CD4-positive, CD25-positive, alpha-beta regulatory T cell (primary cell): ENCODE results near the gene MYOF. TPM values are rescaled to one million over a fixed set of nuclear protein-coding genes. Genes with fewer than 3 reads are reported as not detected.

Source experiments
- ATAC-seq, 2 donors: fragments of 150-1000 bp; cut with Tn5 transposase; one replicate each; pipeline ENCODE4 v1.10.0; 2021; ENCODE audit warnings: low read depth in 2 of 2, moderate number of reproducible peaks in 2 of 2, moderate library complexity in 1 of 2
- DNase-seq, 3 donors: peaks; one replicate each; pipeline versions ENCODE4 v3.0.0 to v3.0.0-alpha.2; 2012 to 2022; ENCODE audit warnings: mixed read lengths in 1 of 3
- H3K27ac ChIP-seq: one replicate; pipeline ENCODE4 v1.7.0; 2013; ENCODE audit warnings: mild to moderate bottlenecking, low read length; ENCODE audit not compliant: insufficient read depth, poor library complexity, severe bottlenecking
- H3K27me3 ChIP-seq: one replicate; pipeline ENCODE4 v1.7.0; 2013; ENCODE audit warnings: low read length; ENCODE audit not compliant: control insufficient read depth, insufficient read depth
- H3K36me3 ChIP-seq: one replicate; pipeline ENCODE4 v1.7.0; 2013; ENCODE audit warnings: mild to moderate bottlenecking, low read length, moderate library complexity; ENCODE audit not compliant: control insufficient read depth, insufficient read depth
- H3K4me1 ChIP-seq: 2 replicates; pipeline ENCODE4 v1.7.0; 2013; ENCODE audit warnings: mild to moderate bottlenecking, low read length; ENCODE audit not compliant: insufficient read depth, control insufficient read depth, poor library complexity, severe bottlenecking
- H3K4me3 ChIP-seq: one replicate; pipeline ENCODE4 v1.7.0; 2013; ENCODE audit warnings: low read depth, mild to moderate bottlenecking, low read length, moderate library complexity
- H3K9me3 ChIP-seq, 2 experiments: 1 replicate in 1 of 2; 2 replicates in 1 of 2; pipeline ENCODE4 v1.7.0; 2013; ENCODE audit warnings: low read length in 2 of 2, mild to moderate bottlenecking in 1 of 2, moderate library complexity in 1 of 2; ENCODE audit not compliant: control insufficient read depth in 2 of 2
- H3K27ac Mint-ChIP-seq, 3 donors: one replicate each; pipeline ENCODE4 v1.8.0; 2020 to 2022; ENCODE audit warnings: mild to moderate bottlenecking in 3 of 3, mixed read lengths in 3 of 3, moderate library complexity in 2 of 3
- H3K27me3 Mint-ChIP-seq: one replicate; pipeline ENCODE4 v1.8.0; 2022; ENCODE audit warnings: mild to moderate bottlenecking, mixed read lengths
- H3K36me3 Mint-ChIP-seq: one replicate; pipeline ENCODE4 v1.8.0; 2020; ENCODE audit warnings: mixed read lengths
- H3K4me1 Mint-ChIP-seq, 4 donors: one replicate each; pipeline ENCODE4 v1.8.0; 2020 to 2022; ENCODE audit warnings: mixed read lengths in 4 of 4, mild to moderate bottlenecking in 1 of 4
- H3K4me3 Mint-ChIP-seq, 4 donors: one replicate each; pipeline ENCODE4 v1.8.0; 2020 to 2022; ENCODE audit warnings: mild to moderate bottlenecking in 4 of 4, mixed read lengths in 4 of 4, moderate library complexity in 3 of 4
- H3K9me3 Mint-ChIP-seq, 7 donors: one replicate each; pipeline ENCODE4 v1.8.0; 2020 to 2022; ENCODE audit warnings: mixed read lengths in 7 of 7, mild to moderate bottlenecking in 3 of 7, moderate library complexity in 2 of 7
- polyA plus RNA-seq, 4 donors: library from polyadenylated mRNA; unstranded; fragments of 300-500 nt; fragmentation: Illumina TruSeq; gene quantifications; one replicate each; pipeline ENCODE4 v1.2.3, GENCODE V29; 2021
- total RNA-seq: library from RNA; stranded (reverse); gene quantifications from one replicate; pipeline ENCODE4 v1.2.3, GENCODE V29; 2022

MYOF gene
- total and polyA plus RNA-seq, 5 donors from 2014 or later: 0.23 to 1.0 (median 0.54) TPM

DNA sequence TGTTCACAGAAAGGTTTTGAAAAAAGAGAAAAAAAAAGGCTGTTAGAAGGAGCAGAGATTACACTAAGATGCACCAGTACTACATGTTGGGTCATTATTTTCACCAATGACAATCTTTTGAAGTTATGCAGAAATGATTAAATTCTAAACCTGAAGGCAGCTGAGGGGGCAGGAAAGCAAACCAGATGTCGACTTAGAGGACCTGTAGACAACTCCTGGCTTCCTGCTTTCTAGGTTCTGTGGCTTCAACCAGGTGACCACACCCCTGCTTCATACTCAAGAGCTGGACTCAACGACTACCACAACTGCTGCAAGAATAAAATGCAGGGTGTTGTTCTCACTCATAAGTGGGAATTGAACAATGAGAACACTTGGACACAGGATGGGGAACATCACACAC is 30.0 kb downstream of the MYOF start:
- ATAC-seq: no peak
- H3K27ac Mint-ChIP-seq: peak overlapping the region in 1 of 3 donors; percentile 31

DNA sequence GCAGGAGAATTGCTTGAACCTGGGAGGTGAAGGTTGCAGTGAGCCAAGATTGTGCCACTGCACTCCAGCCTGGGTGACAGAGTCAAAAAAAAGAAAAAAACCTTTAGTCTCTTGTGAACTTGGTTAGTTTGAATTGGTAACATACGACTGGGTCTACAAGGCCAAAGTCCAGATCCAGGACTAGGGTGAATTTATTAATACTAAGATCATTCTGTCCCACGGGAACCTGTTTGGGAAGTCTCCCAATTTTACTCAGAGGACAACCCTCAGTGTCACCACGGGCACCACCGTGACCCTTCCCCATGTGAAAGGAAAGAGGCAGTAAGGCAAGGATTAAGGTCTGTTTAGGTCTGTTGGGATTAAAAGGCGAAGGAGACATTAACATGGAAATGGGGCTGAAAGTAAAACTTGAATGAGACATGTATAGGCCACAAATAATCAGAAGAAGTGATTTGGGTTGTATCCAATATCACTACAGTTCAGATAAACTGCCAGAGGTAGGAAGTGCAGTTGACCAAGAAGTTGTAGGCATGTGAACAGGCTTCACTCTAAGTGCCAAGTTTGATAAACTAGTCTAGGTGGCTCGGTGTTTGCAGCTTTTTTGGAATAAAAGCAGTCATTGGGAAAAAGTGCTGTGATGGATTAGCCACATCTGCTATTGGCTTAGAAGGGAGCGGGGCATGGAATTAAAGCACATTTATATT is 30.7 kb downstream of the MYOF start:
- ATAC-seq: no peak

More for the DNA sequence above, 30.0 kb downstream of the MYOF start:
- H3K9me3 Mint-ChIP-seq: no peaks in the 10 kb centered on the region
- no peaks in the 10 kb centered on the region for H3K9me3 ChIP-seq
- peaks cover 5 to 27% (median 15%) of the 10 kb centered on the region in 4 donors for H3K4me1 Mint-ChIP-seq
- H3K36me3 Mint-ChIP-seq: no peaks in the 10 kb centered on the region
- H3K27me3 Mint-ChIP-seq: peaks cover 4% of the 10 kb centered on the region
- peaks cover 10% of the 10 kb centered on the region for H3K4me1 ChIP-seq
- H3K36me3 ChIP-seq: no peaks in the 10 kb centered on the region
- H3K4me3 ChIP-seq: peak overlapping the region; percentile 37
- H3K4me3 Mint-ChIP-seq: peak overlapping the region in 1 of 4 donors; percentile 23
- no peaks in the 10 kb centered on the region for H3K27me3 ChIP-seq
- no peak overlapping the region for H3K27ac ChIP-seq
- DNase-seq: peak in 1 of 3 donors; percentile 83

DNA sequence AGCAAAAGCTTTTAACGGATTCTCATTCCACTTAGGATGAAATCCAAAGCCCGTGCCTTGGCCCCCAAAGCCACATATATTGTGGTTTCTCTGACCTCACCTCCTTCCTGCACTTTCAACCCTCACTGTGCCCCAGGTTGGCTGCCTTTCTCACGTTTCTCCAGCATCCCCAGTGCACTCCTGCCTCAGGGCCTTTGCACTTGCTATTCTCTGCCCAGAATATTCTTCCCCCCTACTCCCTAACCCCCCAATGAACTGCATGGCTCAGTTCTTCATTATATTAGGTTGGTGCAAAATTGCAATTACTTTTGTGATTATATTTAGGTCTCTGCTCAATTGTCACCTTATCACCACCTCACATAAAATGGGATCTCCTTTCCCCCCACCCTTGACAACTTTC is 34.2 kb downstream of the MYOF start:
- H3K4me3 Mint-ChIP-seq: no peak overlapping the region

More for the DNA sequence above, 30.7 kb downstream of the MYOF start:
- H3K36me3 ChIP-seq: no peaks in the 10 kb centered on the region
- no peak for DNase-seq
- H3K4me1 ChIP-seq: peaks cover 10% of the 10 kb centered on the region
- Mint-ChIP-seq H3K36me3 (no peaks in the 10 kb centered on the region), H3K27me3 (peaks cover 4% of the 10 kb centered on the region), H3K4me3 (no peak overlapping the region), H3K27ac (peak overlapping the region in 1 of 3 donors; percentile 7), H3K4me1 (peaks cover 5 to 23% (median 14%) of the 10 kb centered on the region in 4 donors), H3K9me3 (no peaks in the 10 kb centered on the region)
- H3K27ac ChIP-seq: no peak overlapping the region
- no peak overlapping the region for H3K4me3 ChIP-seq
- H3K27me3 ChIP-seq: no peaks in the 10 kb centered on the region
- H3K9me3 ChIP-seq: no peaks in the 10 kb centered on the region

DNA sequence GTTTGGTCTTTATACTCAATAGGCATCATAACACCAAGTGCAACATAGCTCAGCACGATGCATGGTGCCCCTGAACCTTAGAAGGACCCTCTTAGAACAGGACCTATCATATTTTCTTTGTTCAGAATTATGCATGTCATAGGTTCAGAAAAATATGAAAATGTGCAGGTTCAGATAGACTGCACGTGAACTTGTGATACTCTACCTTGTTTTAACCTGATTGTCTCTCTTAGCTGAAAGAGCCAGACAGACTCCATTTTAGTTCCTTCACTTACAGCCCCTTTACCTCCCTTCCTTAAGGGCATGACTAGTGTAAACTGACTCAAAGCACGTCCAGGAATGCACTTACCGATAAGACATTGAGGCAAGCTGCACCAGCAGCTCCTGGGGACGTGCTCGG is 35.1 kb downstream of the MYOF start:
- Histone ChIP-seq H3K27ac (no peak overlapping the region), H3K27me3 (no peaks in the 10 kb centered on the region), H3K4me1 (peaks cover 6% of the 10 kb centered on the region), H3K9me3 (no peaks in the 10 kb centered on the region), H3K36me3 (no peaks in the 10 kb centered on the region), H3K4me3 (no peak overlapping the region)
- H3K36me3 Mint-ChIP-seq: peaks cover 3% of the 10 kb centered on the region
- no peak overlapping the region for H3K4me3 Mint-ChIP-seq
- no peaks in the 10 kb centered on the region for H3K9me3 Mint-ChIP-seq
- H3K27ac Mint-ChIP-seq: no peak overlapping the region
- ATAC-seq (no peak), DNase-seq (no peak)
- H3K4me1 Mint-ChIP-seq: peaks cover 4 to 14% (median 8%) of the 10 kb centered on the region in 4 donors
- H3K27me3 Mint-ChIP-seq: no peaks in the 10 kb centered on the region

More for the DNA sequence above, 34.2 kb downstream of the MYOF start:
- Mint-ChIP-seq H3K27me3 (no peaks in the 10 kb centered on the region), H3K9me3 (no peaks in the 10 kb centered on the region), H3K4me1 (peaks cover 5 to 23% (median 14%) of the 10 kb centered on the region in 4 donors), H3K36me3 (peaks cover 3% of the 10 kb centered on the region), H3K27ac (peak overlapping the region in 1 of 3 donors; percentile 57)
- ATAC-seq (no peak), DNase-seq (no peak)
- Histone ChIP-seq H3K4me3 (no peak overlapping the region), H3K36me3 (no peaks in the 10 kb centered on the region), H3K27ac (no peak overlapping the region), H3K9me3 (no peaks in the 10 kb centered on the region), H3K27me3 (no peaks in the 10 kb centered on the region), H3K4me1 (peaks cover 10% of the 10 kb centered on the region)

DNA sequence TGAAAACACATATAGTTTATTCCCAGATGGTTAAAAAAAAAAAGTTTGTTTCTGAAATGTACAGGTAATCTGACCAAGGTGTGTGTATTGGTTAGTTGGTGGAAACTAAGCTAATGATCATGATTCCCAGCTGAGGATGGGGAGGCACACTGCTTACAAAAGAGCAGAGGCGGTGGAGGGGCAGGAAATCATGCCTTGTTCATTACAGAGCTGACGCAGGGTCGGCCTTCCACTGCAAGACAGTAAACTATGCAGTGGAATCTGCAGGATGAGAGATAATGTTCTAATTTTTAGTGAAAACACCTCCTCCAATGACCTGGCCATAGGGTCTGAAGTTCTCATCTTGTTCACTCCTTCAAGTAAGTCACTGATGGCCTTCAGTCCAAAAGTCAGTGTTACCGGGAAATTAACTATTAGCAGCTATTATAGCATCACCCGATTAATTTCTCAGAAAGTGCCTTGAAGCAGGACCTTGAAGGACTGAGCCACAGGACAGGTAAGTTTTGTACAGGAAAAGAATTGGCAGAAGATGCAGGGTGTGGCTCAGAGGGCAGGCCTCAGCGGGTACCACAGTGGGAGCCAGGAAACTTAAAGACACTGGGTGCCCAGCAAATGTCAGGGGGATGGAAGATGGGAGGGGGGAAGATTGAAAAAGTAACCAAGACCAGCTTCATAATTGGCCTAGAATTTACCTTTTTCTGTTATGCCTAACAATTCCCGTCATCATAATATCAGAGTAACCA is 36.0 kb downstream of the MYOF start:
- Mint-ChIP-seq H3K4me1 (peaks cover 0 to 5% (median under 1%) of the 10 kb centered on the region in 4 donors), H3K27me3 (no peaks in the 10 kb centered on the region), H3K36me3 (peaks cover 3% of the 10 kb centered on the region), H3K9me3 (no peaks in the 10 kb centered on the region), H3K4me3 (no peak overlapping the region), H3K27ac (no peak overlapping the region)
- Histone ChIP-seq H3K27ac (no peak overlapping the region), H3K9me3 (no peaks in the 10 kb centered on the region), H3K4me3 (no peak overlapping the region), H3K4me1 (no peaks in the 10 kb centered on the region), H3K27me3 (no peaks in the 10 kb centered on the region), H3K36me3 (no peaks in the 10 kb centered on the region)
- DNase-seq (no peak), ATAC-seq (no peak)

DNA sequence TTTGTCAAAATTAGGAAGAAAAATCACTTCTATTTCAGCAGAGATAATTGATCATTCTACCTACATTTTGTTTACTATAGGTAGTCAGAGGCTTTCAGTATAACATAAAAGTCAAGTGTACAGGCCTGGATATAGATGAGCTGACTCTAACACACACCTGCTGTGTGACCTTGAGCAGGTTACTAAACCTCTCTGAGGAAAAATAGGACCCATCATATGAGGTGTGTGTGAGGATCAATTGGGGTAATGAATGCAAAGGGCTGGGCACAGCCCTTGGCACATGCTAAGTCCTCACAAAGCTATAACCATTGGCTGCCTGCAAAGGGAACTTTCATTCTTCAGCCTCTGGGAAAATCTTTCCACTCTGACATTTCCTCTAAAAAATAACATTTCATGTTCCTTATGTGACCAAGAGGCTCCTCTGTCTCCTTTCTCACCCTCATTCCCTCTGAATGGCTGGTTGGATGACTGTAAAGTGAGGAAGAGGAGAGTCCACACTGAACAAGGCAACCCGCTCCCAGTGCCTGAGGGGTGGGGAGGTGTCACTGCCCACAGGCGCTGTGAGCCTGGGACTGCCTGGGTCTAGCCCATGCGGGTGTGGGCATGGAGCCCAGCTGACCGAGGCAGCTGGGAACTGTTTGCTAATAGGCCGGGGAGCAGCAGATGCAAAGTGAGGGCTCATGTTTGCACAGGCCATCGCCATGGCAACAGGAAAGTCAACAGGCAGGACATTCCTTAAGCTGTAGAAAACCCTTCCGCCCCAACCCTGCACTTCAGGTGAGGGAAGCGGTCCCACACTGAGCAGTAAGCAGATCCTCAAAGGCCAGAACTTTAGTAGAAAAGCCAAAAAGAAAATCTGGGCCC is 36.8 kb downstream of the MYOF start:
- no peaks in the 10 kb centered on the region for H3K27me3 ChIP-seq
- no peak for DNase-seq
- H3K9me3 Mint-ChIP-seq: no peaks in the 10 kb centered on the region
- H3K4me1 ChIP-seq: no peaks in the 10 kb centered on the region
- peaks cover 3% of the 10 kb centered on the region for H3K36me3 Mint-ChIP-seq
- peaks cover 5% of the 10 kb centered on the region for H3K27me3 Mint-ChIP-seq
- ATAC-seq: no peak
- peaks cover 0 to 2% (median 0%) of the 10 kb centered on the region in 4 donors for H3K4me1 Mint-ChIP-seq
- no peak overlapping the region for H3K27ac Mint-ChIP-seq
- H3K36me3 ChIP-seq: no peaks in the 10 kb centered on the region
- no peaks in the 10 kb centered on the region for H3K9me3 ChIP-seq
- no peak overlapping the region for H3K4me3 ChIP-seq
- H3K4me3 Mint-ChIP-seq: no peak overlapping the region
- H3K27ac ChIP-seq: no peak overlapping the region

DNA sequence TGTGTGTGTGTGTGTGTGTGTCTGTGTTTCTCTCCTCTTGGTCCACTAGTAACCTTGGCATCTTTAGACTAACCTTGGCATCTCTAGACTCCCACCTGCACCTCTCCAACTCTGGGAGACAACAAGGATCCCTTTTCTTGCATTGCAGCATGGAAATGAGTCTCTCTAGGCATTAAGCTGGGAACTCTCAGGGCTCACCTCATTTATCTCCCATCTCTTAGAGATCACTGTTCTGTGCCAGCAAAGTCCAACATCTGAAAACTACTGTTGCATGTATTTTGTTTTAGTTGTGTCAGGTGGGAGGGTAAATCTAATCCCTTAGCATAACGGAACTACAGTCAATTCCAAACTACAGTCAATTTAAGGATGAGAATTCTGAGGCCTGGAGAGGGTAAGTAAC is 38.7 kb downstream of the MYOF start:
- H3K27ac Mint-ChIP-seq: no peak overlapping the region
- peaks cover 3% of the 10 kb centered on the region for H3K36me3 Mint-ChIP-seq
- no peak overlapping the region for H3K27ac ChIP-seq
- H3K4me3 Mint-ChIP-seq: no peak overlapping the region
- peaks cover 13% of the 10 kb centered on the region for H3K27me3 Mint-ChIP-seq
- H3K9me3 ChIP-seq: no peaks in the 10 kb centered on the region
- H3K4me1 Mint-ChIP-seq: peaks cover 0 to 2% (median 0%) of the 10 kb centered on the region in 4 donors
- H3K4me1 ChIP-seq: no peaks in the 10 kb centered on the region
- ATAC-seq (no peak), DNase-seq (no peak)
- H3K36me3 ChIP-seq: no peaks in the 10 kb centered on the region
- no peak overlapping the region for H3K4me3 ChIP-seq
- no peaks in the 10 kb centered on the region for H3K27me3 ChIP-seq
- no peaks in the 10 kb centered on the region for H3K9me3 Mint-ChIP-seq
